CD4-positive, alpha-beta T cell treated with Interferon gamma for 1 hour (primary cell): Measurements from ENCODE around the gene HRC.
"Not testable (repeated sequence)": the region's sequence is repeated elsewhere in the genome, so short reads cannot be mapped to it uniquely, and the experiment has no call there.

ENCODE experiments used
- DNase-seq: peaks from one replicate; pipeline ENCODE4 v3.0.0-alpha.2; 2020

The HRC gene

DNA sequence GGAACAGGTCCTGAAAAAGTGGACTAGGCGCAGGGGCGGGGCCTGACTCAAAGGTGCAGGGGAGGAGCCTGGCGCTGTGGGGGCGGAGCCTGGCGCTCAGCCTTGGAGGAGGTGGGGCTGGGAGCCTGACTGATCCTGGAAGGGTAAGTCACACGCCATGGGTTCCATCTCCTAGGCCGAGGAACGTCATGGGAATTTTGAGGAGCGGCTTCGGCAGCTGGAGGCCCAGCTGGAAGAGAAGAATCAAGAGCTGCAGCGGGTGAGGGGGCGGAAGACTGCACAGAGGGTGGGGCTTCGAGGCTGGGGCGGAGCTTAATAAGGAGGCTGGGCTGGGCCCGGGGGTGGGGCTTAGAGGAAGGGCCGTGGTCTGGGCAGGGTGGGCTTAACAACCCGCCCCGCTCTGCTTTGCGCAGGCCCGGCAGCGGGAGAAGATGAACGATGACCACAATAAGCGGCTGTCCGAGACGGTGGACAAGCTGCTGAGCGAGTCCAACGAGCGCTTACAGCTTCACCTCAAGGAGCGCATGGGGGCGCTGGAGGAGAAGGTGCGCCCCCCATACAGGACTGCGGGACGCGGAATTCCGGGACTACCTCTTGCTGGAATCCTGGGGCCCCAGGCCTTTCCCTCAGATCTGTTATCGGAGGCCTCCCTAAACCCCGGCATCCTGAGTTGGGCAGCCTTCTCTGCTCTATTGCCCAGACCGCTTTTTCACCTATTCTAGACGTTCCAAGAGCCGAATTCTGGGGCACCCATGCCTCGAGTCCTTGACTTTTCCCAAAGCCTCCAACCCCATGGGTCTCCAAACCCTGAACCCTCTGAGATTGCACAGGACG, 21.4 kb downstream of the HRC start:
- DNase-seq, result peak; percentile 34

DNA sequence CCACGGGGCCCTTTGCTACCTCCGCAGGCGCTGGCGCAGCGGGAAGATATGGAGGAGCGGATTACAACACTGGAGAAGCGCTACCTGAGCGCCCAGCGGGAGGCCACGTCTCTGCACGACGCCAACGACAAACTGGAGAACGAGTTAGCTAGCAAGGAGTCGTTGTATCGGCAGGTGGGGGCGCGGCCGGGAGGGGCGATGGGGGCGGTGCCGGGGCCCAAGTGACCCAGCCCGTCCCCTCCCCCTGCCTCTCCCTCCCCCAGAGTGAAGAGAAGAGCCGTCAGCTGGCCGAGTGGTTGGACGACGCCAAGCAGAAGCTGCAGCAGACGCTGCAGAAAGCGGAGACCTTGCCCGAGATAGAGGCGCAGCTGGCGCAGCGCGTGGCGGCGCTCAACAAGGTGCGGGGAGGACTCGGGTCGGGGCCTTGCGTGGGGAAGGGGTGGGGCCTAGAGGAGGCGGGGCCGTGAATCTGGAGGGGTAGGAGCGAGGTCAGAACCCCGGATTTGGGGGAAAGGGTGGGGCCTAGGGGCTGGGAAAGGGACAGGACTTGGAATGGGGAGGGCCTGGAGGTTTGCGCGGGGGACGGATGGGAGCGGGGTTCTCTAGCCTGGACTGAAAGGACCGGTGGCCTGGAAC, 22.1 kb downstream of the HRC start:
- DNase-seq, result peak; percentile 39

DNA sequence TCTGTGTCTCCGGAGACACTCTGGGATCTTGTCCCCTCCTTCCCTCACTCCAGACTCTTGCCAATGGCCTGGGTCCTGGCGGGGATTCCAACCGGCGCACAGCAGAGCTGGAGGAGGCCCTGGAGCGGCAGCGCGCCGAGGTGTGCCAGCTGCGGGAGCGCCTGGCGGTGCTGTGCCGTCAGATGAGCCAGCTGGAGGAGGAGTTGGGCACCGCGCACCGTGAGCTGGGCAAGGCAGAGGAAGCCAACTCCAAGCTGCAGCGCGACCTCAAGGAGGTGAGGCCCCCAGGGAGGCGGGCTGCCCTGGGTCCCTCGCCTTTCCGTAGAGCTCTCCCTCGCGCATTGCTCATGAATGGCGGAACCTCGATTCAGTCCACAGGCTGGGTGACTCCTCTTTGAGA, 24.9 kb downstream of the HRC start:
- no peak for DNase-seq

DNA sequence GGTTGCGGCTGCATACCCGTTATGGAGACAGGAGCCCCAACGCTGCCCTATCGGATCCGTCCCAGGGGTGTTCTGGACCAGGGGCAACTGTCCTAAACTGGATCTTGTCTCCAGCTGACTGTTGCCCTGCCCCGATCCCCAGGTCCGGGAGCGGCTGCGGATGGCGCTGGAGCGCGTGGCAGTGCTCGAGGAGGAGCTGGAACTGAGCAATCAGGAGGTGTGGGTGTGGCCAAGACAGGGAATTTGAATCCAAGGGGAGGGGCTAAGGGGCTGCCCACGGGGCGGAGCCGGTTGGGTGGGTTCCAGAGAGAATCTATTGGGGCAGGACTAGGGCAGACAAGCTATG, 26.0 kb downstream of the HRC start:
- no peak for DNase-seq

DNA sequence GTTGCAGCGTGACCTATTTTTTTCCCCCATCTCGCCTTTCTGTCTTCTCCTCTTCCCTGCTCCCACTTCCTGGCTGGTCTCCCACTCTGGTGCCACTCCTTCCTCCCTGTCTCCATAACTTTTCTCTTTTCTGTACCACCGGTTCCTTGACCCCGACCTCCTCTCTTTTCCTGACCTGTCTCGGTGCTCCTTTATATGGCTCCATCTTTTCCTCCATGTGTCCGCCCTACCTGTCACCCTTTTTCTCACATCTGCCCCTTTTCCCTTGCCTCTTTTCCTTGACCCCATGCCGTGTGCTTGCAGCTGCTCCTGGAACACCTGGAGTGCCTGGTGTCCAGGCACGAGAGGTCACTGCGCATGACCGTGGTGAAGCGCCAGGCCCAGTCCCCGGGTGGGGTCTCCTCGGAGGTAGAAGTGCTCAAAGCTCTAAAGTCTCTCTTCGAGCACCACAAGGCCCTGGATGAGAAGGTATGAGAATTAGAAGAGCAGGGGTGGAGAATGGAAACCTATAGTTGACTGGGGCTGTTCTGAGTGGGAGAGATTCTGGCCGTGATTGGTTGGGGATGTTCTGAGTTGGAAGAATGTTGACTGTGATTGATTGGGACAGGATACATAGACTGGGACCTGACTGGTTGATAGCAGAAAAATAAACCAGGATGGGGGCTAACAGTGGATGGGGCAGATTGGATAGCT, 26.5 kb downstream of the HRC start:
- no peak for DNase-seq

DNA sequence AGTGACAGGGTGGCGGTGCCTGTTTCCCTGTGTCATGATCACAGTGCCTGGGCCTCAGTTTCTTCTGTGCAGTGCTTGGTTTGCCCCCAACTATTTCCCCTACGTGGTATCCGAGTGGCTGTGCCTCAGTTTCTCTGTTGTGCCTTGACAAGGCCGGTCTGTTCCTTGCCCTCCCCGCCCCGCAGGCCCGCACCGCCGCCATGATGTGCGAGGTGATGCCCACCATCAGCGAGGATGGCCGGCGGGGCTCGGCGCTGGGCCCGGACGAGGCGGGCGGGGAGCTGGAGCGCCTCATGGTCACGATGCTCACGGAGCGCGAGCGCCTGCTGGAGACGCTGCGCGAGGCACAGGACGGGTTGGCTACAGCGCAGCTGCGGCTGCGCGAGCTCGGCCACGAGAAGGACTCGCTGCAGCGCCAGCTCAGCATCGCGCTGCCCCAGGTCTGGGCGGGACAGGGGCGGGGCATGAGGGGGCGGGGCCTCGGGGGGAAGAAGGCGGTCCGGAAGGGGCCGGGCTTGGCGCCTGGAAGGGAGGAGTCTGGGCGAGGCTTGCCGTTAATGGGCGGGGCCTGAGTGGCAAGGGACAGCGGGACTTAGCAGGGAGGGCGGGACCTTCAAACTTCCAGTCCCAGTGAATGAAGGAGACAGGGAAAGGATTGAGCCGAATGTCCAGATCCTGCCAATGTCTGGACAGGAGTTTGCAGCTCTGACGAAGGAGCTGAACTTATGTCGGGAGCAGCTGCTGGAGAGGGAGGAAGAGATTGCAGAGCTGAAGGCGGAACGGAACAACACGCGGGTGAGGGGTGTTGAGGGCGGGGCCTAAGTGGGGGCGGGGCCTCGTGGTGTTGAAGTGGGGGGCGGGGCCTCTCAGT, 27.3 kb downstream of the HRC start:
- DNase-seq, result peak; percentile 94

DNA sequence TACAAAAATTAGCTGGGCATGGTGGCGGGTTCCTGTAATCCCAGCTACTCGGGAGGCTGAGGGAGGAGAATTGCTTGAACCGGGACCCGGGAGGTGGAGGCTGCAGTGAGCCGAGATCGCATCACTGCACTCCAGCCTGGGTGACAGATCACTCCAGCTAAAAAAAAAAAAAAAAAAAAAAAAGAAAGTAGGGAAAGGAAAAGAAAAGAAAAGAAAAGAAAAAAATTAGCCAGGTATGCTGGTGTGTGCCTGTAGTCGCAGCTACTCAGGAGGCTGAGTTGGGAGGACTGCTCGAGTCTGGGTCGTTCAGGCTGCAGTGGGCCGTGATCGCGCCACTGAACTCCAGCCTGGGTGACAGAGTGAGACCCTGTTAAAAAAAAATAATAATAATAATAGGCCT, 28.0 kb downstream of the HRC start:
- DNase-seq, result not testable (repeated sequence)

DNA sequence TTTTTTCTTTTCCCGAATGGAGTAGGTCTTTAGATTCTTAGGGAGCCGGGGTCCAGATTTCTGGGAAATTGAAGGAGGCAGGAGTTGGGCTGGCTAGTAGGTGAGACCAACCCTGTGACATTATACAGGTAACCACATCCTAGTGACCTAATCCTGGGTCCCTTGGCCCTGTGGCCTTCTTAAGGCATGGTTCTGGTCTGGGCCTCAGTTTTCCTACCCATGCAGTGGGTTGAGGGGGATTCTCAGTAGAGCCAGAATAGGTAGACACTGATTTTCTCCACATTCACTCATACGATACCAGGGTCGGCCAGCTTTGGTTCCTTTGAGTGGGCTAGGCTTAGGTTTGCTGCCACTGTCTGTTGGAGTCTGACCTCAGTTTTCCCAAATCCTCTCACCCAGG, 28.6 kb downstream of the HRC start:
- DNase-seq, result no peak

DNA sequence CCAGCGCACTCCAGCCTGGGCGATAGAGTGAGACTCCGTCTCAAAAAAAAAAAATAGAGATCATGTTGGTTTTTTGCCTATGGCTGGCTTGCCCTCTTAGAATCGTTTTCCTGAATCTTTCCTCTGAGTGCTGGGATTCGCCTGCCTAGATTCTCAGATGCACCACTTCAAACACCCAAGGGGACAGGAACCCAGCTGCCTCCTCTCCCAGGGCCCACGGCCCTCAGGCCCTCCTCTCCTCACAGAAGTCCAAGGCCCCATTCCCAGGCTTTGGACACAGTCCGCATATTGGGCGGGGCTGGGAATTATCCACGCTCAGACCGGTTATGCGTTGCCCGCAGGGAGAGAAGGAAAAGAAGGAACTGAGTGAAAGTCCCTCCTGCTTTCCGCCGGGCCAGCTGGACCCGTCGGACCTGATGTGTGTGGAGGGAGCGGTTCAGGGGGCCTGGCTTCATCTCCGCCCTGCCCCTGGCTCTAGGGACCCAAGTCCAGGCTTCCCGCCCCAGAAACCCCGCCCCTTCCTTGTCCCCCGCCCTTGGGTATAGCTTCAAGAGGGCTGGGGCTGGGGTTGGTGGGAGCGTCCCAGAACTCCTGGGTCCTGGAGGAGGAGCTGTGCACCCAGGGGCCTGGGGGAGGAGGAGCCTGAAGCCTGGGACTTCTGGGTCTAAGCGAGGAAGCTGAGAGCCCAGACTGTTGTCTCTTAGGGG, 30.0 kb downstream of the HRC start:
- no peak for DNase-seq

DNA sequence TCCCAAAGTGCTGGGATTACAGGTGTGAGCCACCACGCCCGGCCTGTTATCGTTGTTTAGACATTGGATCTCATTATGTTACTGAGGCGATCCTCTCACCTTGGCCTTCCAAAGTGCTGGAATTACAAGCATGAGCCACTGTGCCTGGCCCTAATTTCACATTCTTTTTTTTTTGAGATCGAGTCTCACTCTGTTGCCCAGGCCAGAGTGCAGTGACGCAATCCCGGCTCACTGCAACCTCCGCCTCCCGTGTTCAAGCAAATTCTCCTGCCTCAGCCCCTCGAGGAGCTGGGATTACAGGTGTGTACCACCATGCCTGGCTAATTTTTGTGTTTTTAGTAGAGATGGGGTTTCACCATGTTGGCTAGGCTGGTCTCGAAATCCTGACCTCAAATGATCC, 31.9 kb downstream of the HRC start:
- not testable (repeated sequence) for DNase-seq

DNA sequence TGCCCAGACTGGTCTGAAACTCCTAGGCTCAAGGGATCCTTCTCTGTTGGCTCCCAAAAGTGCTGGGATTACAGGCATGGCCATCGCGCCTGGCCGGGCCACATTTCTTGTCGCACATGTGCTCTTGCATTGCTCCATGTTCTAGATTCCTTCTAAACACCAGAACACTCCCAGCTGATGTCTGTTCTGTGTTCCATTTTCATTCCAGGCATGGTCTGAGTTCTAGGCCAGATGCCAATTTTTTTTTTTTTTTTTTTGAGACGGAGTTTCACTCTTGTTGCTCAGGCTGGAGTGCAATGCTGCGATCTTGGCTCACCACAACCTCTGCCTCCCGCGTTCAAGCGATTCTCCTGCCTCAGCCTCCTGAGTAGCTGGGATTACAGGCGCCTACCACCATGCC, 33.4 kb downstream of the HRC start:
- not testable (repeated sequence) for DNase-seq

DNA sequence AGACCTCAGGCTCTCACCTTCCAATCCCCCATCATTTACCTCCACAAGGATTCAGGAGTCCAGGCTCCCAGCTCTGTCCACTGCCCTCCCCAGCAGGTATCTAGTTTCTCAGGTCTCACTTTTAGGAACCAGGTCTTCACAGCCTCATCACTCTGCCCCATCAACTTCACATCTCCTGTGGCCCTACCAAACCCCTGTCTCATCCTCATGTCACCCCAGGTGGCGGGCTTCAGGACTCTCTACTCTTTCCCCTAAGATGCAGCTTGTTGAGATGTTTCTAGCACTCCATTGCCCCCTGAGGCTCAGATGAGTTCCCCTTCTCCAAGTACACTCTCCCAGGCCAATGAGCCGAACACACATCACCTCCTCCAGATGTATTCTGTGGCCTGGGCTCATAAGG, 34.3 kb downstream of the HRC start:
- DNase-seq, result no peak

DNA sequence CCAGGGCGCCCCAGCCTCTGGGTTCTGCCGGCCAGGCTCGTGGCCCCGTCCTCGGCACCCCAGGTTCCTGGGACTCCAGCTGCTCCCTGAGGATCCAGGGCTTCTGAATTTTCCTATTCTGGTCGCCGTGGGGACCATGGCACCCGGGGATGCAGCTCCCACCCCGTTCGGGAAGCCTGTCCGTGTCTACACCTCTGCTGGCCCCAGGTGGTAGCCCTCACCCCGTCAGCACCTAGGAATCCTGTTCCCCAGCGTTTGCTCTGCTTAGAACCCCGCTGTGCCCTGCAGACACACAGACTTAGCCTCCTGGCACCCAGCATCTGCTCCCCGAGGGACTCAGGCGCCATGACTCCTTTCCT, 34.9 kb downstream of the HRC start:
- DNase-seq, result no peak

DNA sequence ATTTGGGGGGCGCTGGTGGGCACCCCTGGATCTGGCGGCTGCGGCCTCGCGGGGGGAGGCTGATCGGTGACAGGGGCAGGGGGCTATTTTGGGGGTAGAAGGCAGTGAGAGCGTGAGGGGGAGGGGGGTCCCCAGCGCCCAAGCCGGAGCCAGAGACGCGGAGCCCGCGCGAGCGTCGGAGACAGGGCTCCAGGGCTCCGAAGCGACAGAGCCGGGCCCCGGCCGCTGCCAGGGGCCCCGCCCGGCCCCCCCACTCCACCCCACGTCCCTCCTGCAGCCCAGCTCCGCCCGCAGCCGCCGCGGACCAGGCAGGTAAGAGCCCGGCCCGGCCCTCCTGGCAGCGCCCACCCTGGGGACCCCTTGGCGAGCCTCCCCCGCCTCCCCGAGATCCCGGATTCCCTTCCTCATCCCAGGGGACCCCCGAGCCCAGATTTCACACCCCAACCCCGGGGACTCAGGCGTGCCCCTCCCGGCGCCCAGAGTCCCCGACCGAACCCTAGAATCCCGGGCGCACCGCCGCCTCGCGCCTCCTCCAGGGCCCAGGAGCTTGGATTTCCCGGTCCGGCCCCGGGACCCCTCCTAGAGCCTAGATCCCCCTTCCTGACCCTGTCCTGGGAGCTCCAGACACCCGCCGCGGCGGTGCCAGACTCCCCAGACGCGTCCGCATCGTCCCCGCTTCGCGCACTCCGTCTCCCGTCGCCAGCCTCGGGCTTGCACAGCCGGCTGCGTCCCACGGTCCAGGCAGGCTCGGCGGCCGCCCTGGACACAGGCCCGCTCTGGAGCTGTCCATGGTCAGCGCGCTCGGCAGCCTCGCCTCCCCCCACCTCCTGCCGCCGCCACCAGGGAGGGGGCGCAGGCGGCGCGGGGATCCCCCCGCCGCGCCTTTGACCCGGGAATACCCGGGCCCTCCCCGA, 35.5 kb downstream of the HRC start, which contains the start of gene PPFIA3:
PPFIA3 (plus strand) TSS at position 134 of the 914 bp plus-strand sequence. CDS start 8,330 bp downstream, outside the sequence.
- peak; percentile 15 for DNase-seq

DNA sequence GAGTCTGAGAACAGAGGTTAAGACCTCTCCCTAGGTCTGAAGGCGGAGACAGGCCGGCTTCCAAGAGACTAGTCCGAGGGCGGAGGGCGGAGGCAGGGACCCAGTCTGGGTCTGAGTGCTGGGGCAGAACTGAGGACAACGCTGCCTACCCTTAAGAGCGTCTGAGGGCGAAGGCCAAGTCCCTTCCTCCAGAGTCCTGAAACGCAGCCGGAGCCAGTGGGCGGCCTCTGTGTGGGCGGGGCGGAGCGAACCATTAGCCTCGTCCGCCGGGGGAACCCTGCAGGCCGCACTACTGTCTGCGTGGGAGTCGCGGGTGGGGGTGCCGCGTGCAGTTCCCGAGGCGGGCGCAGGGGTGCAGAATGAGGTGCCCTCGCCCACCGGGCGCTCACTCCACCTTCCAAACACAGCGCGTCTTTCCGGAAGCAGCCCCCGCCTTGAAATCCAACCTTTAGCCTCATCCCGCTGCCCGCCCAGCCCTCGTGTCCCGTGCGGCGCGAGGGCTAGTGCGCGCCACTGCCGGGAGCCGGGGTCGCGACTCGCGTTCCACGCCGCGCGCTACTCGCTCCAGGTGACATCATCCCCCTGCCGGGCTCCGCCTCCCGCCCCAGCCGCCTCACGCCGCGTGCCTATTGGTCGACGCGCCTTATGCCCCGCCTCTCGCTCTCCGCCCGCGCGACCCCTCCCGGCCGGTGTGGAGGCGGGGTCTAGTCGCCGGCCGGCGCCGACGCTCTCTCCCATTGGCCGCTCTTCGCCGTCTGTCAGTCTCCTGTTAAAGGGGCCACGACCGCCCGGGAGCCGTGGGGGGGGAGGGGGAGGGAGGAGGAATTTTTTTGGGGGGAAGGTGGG, 36.4 kb downstream of the HRC start, which contains the start of gene C19orf73:
C19orf73 (minus strand) TSS at position 579 of the 846 bp plus-strand sequence; CDS start at position 458, 121 bp downstream.
- peak; percentile 95 for DNase-seq

DNA sequence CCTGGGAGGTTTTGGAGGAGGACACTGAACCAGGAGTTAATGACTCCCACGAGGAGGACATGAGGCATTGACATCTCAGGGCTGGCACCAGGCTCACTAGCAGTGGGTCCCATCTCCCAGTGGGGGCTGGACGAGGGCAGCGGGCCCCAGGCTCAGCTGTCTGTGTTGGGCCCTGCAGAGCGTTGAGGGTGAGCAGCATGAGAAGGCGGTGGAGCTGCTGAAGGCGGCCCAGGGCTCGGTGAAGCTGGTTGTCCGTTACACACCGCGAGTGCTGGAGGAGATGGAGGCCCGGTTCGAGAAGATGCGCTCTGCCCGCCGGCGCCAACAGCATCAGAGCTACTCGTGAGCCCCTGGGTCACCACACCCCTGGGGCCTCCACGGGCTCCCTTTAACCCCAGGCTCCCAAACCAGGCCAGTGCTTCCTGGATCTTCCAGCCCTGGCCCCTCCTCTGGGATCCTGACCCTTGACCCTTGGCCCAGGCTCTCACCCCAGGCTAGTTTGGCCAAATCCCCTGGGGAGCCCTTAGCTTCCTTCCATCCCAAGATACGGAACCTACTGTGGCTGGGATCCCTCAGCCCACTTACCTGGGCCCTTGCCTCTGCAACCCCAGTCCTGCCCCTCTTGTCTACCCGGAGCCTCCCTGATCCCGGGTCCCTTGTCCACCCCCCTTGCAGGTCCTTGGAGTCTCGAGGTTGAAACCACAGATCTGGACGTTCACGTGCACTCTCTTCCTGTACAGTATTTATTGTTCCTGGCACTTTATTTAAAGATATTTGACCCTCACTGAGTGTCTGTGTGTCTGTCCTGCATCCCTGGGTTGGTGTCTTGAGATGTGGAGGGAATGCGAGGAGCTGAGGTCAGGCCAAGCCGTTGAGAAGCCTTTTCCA, 37.3 kb downstream of the HRC start:
- no peak for DNase-seq

DNA sequence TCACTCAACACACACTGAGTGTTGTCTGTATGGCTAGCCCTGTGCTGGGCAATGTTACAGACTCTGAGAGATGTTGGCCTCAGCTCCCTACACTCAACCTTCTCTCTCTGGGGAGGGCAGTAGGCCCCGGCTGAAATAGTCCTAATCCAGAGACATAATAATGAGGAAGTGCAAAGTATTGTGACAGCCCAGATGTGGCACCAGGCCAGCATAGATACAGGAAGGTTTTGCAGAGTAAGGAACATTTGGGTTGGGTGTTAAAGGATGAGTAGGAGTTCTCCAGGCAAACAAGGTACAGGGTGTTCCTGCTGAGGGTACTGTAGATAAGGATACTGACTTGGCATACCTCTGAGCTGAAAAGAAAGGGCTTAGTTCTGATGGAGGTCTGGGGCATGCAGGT, 38.7 kb downstream of the HRC start:
- peak; percentile 22 for DNase-seq

DNA sequence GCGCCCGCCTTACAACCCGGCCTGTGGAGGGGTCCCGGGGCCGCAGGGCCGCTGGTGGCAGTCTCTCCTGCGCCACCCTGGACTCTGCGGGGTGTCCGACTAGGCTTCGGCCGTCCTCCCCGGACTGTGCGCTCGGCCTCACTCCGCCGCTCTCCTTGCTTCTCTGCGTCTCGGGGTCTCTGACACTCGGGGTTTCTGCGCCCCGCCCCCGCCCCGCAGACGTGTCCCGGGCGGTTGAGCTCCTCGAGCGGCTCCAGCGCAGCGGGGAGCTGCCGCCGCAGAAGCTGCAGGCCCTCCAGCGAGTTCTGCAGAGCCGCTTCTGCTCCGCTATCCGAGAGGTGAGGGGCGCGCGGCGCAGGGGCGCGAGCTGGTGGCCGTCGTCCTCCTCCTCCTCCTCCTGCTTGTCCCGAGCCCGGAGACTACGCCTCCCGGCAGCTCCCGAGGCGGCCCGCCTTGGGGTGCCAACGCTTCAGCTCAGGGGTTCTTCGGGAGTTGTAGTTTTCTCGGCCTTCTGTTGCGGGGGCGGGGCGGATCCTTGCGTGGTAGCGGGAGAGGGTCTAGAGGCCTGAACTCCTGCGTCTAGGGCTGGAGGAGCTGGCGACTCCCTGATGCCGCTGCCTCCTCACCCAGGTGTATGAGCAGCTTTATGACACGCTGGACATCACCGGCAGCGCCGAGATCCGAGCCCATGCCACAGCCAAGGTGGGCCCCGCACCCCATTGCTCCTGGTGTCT, 40.4 kb downstream of the HRC start:
- peak; percentile 48 for DNase-seq
